OCI-LY7 (cell line): ENCODE data around the gene EYS.

Source experiments
- EZH2phosphoT487 ChIP-seq: fragments of 200-600 bp; sonication (generic); IDR thresholded peaks from 2 replicates; pipeline ENCODE4 v1.6.1; 2018; ENCODE audit warnings: low read depth, borderline replicate concordance, mild to moderate bottlenecking, mixed run types, antibody characterized with exemption, low read length, moderate library complexity, mixed read lengths
- TF ChIP-seq, protein P1 (sequence below): fragments of 200-600 bp; sonication (generic); conservative IDR thresholded peaks from 2 replicates; pipeline ENCODE4 v1.5.1; 2014; ENCODE audit warnings: mild to moderate bottlenecking, antibody characterized with exemption, low read length, moderate library complexity, mixed read lengths

DNA sequence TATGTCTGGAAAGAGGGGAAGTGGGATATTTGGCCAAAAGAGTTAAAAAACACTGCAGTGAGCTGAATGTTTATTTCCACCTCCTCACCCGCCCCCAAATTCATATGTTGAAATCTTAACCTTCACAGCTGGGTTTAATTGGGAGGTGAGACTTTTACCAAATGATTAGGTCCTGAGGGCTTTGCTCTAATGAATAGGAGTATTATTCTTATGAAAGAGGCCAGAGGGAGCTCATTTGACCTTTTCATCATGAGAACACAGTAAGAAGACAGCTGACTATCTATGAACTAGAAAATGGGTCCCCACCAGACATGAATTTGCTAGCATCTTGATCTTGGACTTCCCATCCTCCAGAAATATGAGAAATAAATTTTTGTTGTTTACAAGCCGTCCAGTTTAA is 1042.5 kb downstream of the EYS start:
- TF ChIP-seq, protein P1, sequence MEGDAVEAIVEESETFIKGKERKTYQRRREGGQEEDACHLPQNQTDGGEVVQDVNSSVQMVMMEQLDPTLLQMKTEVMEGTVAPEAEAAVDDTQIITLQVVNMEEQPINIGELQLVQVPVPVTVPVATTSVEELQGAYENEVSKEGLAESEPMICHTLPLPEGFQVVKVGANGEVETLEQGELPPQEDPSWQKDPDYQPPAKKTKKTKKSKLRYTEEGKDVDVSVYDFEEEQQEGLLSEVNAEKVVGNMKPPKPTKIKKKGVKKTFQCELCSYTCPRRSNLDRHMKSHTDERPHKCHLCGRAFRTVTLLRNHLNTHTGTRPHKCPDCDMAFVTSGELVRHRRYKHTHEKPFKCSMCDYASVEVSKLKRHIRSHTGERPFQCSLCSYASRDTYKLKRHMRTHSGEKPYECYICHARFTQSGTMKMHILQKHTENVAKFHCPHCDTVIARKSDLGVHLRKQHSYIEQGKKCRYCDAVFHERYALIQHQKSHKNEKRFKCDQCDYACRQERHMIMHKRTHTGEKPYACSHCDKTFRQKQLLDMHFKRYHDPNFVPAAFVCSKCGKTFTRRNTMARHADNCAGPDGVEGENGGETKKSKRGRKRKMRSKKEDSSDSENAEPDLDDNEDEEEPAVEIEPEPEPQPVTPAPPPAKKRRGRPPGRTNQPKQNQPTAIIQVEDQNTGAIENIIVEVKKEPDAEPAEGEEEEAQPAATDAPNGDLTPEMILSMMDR: no peak
- no peak for TF ChIP-seq EZH2phosphoT487
